ENCODE data around the gene TSPYL4.

DNA sequence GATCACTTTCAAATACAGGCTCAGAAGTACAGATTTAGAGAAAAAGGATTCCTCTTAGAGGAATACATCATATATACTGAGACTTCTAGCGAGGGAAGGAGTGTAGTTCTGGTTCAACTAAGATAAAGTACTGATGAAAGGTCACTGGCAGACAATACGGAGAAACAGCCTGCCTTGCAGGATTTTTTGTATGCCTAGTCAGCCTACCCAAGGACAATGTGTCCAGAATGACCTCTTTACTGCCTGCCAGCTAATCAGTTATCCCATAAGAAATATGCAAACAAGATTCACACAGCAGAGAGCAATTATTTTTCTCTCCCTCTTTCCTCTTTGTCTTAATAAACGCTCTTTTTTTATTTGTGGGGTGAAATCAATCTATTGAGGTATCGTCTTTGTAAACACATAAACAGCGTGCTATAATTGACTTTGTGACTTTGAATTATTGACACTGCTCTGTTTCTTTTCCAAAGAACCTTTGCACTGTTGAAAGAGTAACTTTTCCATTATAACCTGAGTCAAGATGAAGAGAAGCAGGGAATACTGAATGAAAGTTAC lies 1.4 kb upstream of the TSPYL4 start:
- TF ChIP-seq, protein P1, sequence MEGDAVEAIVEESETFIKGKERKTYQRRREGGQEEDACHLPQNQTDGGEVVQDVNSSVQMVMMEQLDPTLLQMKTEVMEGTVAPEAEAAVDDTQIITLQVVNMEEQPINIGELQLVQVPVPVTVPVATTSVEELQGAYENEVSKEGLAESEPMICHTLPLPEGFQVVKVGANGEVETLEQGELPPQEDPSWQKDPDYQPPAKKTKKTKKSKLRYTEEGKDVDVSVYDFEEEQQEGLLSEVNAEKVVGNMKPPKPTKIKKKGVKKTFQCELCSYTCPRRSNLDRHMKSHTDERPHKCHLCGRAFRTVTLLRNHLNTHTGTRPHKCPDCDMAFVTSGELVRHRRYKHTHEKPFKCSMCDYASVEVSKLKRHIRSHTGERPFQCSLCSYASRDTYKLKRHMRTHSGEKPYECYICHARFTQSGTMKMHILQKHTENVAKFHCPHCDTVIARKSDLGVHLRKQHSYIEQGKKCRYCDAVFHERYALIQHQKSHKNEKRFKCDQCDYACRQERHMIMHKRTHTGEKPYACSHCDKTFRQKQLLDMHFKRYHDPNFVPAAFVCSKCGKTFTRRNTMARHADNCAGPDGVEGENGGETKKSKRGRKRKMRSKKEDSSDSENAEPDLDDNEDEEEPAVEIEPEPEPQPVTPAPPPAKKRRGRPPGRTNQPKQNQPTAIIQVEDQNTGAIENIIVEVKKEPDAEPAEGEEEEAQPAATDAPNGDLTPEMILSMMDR (IDR thresholded peaks at IDR 0.05; ENCODE audit: borderline replicate concordance, extremely low read depth, low read length, poor library complexity, severe bottlenecking), result no peak
- TF ChIP-seq EZH2 (IDR thresholded peaks at IDR 0.05; ENCODE audit: borderline replicate concordance, low read depth, low read length, severe bottlenecking), result no peak

Measured in DND-41 (cell line).